ENCODE measurements around the gene PRCD.

The PRCD gene

DNA sequence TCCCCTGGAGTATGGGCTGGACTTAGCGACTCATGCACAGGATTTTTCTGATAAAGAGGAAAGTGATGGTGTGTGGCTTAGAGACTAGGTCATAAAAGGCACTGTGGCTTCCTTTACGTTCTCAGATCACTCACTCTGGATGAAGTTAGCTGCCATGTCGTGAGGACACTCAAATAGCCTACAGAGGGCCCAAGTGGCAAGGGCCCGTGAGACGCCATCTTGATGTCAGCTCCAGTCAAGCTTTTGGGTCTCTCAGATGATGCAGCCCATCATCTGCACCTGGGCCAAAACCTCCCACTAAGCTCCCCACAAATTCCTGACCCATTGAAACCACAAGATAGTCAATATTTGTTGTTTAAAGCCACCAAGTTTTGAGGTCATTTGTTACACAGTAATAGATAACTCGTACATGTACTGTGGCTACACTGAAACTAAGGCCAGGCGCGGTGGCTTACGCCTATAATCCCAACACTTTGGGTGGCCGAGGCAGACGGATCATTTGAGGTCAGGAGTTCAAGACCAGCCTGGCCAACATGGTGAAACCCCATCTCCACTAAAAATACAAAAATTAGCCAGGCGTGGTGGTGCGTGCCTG lies 31.1 kb downstream of the PRCD start:
- no peak for DNase-seq (ENCODE audit: low spot score)

DNA sequence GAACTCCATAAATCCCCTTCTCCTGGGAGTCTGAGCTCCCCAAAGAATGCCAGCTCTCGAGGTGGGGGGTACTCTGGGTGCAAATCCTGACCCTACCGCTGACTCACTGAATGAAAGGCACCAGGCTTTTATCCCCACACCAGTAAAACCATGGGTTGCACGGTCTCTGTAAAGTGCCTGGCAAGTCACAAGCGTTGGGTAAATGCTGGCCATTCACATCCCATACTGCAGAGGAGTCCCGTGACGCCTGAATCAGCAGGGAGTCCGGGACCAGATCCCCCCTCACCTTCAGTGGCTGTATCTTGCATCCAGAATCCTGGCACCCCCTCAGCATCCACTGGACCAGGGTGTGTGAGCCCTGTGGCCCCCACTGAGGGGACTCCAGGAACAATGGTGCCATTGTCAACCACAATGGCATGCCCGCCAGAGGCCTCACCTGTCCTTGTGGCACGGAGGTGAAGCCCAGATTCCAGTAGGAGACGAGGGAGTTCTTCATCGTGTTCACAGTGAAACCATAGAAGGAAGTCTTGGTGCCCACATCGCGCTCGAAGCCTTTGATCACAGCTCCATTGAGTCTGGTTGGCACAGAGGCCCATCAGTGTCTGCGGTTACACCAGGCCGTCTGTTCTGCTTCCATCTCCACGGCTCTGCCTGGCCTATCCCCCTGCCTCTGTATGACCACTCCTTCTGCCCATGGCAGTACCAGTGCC lies 32.5 kb downstream of the PRCD start:
- no peak for DNase-seq (ENCODE audit: low spot score)

DNA sequence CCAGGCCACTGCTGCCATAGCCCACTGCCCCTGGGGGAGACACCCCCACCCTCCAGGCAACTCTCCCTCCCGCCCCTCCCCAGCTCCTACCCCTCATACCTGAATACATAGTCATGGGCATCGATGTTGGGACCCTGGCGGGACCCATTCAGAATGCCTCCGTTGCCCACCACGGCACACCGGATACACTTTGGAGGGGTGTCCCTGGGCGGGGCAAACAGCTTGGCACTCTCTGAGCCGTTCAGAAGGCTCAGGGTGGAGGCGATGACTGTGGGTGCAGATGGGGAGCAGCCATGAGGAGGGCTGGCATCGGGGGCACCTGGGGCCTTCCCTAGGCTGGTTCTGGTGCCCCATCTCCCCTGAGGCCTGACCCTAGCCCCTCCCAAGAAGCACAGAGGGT lies 33.3 kb downstream of the PRCD start:
- DNase-seq (ENCODE audit: low spot score), result no peak

DNA sequence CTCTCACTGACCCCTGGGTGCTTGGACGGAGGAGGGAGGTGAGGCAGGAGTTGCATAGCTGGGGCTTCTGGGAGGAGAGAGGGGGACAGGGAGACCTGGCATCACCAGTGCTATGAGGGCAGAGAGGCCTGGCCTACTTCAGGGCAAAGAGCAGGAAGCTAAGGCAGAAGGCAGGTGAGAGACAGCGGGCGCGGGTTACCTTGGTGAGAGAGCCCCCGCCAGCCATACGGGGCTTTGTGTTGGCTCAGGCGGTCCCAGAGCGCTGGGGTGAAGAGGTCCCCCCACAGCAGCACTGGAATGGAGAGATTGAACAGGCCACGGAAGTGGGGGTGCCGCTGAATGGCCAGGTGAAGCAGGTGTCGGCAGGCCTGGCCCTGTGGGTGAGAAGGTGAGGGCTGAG lies 34.3 kb downstream of the PRCD start:
- no peak for DNase-seq (ENCODE audit: low spot score)

DNA sequence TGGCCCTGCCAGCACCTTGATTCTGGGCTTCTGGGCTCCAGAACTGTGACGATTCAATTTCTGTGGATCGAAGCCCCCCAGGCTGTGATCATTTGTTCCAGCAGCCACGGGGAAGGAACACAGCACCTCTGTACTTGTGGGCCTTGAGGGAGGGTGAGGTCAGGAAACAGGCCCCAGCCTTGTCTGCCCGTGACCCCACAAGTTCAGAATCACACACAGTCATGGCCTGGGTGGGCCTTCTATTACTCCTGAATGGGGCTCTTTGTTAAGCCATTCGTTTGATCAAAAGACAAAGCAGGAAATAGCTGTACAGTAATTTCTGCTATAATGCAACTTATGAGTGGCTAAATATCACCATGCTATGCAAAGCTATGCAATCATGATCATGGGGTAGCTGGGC lies 35.7 kb downstream of the PRCD start:
- no peak for DNase-seq (ENCODE audit: low spot score)

DNA sequence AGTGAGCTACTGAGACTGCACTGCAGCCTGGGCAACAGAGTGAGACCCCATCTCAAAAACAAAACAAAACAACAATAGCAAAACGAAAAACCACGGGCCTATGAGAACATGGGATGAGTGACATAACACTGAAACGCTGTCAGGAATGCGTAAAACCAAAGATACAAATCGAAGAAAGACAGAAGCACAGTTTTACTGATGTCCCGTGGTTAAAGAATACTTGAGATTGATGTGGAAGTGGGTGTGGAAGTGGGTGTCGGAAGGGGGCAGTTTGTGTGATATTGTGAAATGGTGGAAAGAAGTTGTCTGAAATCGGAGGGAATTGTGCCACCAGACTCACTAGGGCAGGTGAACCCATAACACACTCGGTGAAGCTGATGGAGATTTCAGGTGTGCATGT lies 36.3 kb downstream of the PRCD start:
- DNase-seq (ENCODE audit: low spot score), result no peak

DNA sequence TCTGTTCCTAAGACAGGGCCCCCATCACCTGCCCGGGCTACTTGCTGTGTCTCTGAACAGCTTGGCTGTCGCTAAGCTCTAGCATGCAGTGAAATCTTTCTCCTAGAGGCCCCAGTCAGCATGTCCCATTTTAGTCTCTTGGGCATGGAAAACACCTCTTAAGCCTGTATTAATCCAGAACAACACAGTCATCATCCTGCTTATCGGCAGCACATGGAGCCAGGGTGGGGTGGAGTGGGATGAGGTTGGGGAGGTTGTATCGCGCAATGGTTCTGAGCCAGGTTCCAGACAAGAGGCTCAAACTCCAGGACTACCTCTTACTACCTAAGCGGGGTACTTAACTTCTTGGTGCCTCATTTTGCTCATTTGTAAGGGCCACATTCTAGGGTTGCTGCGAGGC lies 38.0 kb downstream of the PRCD start:
- no peak for DNase-seq (ENCODE audit: low spot score)

DNA sequence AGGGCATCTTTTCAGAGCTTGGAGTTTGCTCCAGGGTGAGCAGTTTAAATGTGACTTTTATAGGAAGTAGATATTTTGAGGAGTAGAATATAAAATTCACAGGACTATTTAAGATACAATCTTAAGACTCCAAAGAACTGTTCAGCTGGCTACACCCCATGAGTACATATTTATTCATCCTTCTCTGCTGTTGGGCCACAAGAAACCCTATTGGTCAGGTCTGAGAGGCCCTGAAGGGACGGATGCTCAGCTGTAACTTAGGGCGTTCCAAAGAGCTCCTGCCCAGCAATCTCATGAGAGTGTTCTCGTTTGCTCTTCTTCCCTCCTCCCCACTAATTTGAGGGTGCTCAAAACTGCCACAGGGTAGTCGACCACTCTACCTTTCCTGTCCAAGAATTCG lies 38.5 kb downstream of the PRCD start:
- DNase-seq (ENCODE audit: low spot score), result no peak

DNA sequence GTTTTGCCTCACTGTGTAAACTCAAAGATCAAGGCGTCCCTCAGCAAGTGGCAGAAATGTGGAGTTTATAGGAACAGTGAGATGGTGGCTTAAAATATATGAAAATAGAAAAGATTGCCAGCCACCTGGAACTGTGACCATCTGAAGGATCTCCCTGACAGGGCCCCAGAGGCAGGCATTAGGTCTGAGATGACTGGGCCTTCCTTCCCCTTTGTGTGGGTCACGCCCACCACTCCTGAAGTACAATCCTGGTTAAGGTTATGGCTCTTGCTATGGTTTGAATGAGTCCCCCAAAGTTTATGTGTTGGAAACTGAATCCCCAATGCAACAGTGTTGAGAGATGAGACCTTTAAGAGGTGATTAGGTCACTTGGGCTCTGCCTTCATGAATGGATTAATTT lies 39.4 kb downstream of the PRCD start:
- no peak for DNase-seq (ENCODE audit: low spot score)

DNA sequence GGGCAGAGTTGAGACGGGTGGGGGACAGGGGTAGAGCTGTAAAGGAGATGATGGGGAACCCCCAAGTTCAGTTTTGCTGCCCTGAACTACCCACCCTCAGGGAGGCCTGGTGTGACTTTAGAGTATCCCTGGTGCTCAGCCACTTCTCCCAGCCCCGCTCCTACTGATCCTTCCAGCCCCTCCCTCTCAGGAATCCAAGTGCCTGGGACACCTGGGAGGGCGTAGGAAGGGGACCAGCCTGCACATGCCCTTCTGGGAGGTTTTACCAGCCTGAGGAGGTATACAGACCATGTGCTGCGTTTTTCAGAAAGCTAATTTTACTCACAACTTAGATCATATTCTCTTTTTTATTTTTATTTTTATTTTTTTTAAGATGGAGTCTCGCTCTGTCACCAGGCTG lies 41.7 kb downstream of the PRCD start:
- no peak for DNase-seq (ENCODE audit: low spot score)

DNA sequence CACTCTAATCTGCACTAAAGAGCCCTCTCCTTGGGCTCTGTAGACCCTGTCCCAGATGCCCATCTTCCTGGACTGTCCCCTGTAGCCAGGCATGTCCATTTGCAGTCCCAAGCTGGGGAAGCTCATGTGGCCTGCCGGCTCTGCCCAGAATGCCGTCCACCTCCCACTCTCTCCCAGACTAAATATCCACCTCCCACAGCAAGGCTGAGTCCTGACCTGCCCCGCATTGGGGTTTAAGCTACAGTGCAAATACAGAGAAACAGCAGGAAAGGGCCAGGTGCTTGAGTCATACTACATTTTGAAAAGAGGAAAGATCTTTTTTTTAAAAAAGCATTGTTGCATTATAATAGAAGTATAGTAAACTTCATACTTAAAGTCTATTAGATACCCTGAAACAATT lies 42.8 kb downstream of the PRCD start:
- no peak for DNase-seq (ENCODE audit: low spot score)

DNA sequence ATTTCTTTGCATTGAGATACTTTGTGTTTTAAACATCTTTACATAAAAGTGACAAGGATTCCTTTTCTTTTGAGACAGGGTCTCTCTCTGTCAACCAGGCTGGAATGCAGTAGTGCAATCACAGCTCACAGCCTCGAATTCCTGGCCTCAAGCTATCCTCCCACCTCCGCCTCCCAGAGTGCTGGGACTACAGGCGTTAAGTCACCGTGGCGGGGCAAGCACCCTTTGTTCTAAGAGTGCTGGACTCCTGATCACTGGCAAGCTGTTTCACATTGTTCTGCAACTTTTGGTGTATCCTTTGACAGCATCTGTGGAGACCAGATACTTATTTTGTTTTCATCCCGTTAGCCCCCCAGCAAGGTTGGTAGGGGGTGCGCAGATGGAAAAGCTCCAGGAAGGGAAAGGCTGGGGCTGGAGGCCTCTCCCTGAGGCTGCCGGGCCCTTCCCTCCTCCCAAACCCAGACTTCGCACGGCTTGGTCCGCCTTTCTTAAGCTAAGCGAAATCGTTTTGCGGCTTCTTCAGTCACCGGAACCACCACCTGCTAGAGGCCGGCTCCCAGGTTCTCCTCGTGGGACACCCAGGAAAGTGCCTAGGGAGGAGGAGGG lies 44.7 kb downstream of the PRCD start:
- DNase-seq (ENCODE audit: low spot score), result peak; percentile 35

DNA sequence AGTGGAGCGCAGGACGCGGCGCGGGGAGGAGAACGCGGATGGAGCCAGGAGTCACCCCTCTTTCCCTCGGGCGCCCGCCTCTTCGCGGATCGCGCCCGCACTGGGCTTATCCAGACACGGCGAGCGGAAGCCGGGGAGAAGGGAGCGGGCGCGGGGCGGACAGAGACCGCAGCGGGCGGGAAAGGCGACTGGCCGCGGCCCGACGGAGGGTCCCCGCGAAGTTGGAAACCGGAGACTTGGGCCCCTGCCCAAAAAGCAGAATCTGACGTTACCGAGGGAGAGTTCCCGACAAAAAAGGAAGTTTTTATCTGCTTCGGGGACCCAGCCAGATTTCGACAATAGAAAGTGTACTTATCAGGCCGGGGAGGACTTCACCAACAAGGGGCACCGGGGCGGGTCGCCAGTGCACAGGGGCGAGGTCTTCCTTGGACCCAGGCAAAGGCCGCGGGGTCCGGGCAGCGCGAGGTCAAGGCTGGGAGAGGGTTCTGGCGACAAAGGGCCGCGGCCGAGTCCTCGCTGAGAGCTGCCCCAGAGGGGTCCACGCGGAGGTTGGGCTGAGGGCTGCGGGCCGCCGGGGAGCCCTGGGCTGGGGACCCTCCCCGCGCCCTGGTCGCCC lies 45.3 kb downstream of the PRCD start:
- DNase-seq (ENCODE audit: low spot score), result no peak

DNA sequence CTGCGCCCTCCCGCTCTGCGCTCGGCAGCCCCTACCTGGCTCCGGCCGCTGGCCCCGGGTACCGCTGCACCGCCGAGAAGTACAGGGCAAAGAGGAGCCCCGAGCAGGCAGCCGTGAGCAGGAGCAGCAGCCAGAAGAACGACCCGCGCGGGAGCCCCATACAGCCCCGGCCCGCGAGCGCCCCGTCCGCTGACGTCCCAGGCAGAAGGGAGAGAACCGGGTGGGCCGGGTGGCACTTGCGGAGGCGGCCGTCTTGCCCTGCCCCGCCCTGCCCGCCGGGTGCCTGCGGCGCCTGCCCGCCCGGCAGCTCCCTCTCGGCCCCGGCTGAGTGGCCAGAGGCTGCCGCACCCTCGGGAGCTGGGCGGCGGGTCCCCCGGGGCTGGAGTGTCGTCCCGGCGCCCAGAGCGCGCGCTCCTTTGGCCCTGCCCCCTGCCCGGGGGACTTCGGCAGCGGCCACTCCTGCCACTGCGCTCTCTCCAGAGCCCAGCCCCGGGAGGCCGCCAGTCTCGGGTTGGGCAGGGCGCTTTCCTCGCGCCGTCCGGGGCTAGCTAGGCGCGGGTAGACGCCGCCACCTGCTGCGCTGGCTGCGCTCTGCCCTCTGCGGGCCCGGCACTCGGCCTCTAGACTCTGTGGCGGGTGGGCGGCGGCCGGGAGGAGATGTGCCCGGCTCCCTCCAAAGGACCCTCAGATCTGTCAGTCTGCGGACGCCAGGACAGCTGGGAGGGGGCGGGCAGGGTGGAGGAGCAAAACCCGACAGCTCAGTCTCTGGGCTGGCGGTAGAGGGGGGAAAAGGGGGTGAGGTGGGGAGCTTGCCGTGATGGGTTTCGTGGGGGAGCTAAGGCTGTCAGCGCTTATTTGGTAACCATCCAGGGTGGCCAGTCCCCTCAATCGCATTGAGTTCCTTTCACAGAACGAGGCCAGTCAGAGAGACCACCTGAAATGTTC lies 46.1 kb downstream of the PRCD start, which contains the start of gene ST6GALNAC2:
TSS of gene ST6GALNAC2 (minus strand) at position 212 of the 945 bp plus-strand sequence. CDS start at position 160, 52 bp downstream.
- peak; percentile 70 for DNase-seq (ENCODE audit: low spot score)

DNA sequence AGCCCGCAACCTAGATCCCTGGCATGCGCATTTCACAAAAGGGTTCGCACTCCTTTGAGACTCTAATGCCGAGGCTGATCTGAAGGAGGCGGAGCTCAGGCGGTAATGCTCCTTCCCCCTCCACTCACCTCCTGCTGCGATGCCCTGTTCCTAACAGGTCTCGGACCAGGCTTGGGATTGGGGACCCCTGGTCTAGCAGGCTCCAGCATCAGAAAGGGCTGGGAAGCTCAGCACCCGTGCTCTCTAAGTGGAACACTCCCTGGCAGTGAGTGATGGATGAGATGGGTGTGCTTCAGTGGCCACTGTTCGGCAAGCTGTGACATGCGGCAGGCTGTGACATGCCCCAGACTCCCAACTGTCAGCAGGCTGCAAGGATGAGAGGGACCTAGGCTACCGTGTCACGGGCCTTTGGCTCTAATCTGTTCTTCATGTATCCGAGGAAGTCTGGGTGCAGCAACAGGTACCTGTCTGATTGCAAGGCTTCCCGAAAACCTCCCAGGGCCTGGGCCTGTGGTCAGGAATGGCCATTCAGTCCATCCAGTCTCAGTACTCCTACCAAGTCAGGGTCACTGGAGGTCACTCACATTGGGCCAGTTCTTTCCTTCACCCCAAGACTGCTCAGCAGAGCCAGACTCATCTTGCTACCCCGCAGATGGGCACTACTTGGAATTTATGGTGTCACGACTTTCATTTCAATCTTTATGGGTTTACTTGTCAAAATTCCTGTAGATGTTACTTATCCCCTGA lies 47.1 kb downstream of the PRCD start:
- DNase-seq (ENCODE audit: low spot score), result no peak

DNA sequence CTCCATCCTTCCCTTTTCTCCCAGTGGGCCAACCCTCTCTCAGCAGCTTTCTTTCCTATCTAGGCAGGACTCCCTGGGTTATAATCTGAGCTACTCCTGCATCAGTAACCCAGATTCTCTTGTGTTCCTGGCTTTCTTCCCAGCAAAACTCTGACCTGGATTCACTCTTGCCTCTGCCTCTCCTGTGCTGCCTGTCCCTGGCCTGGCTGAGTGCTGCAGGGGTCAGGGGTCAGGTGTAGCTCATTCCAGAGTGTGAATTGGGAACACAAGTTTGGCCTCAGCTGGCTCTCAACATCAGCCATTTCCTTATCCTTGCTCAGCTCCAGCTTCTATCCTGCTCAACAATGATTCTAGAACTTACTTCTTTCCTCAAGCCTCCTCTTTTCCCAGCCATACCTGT lies 48.3 kb downstream of the PRCD start:
- DNase-seq (ENCODE audit: low spot score), result no peak

DNA sequence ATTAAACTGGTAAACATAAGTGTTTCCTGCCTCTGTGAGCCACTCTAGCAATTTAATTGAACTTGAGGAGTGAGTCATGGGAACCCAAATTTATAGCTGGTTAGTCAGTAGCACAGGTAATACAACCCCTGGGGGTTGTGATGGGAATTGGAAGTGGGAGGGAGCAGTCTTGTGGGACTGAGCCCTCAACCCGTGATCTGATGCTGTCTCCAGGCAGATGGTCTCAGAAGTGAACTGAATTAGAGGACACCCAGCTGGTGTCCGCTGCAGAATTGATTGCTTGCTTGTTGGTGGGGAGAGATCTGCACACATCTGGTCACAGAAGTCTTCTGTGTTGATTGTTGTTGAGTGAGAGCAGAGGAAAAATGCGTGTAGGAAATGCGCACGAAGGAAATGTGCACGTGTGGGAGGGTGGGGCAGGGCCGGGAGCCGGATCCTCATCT lies 53.6 kb downstream of the PRCD start:
- peak; percentile 71 for DNase-seq (ENCODE audit: low spot score)

DNA sequence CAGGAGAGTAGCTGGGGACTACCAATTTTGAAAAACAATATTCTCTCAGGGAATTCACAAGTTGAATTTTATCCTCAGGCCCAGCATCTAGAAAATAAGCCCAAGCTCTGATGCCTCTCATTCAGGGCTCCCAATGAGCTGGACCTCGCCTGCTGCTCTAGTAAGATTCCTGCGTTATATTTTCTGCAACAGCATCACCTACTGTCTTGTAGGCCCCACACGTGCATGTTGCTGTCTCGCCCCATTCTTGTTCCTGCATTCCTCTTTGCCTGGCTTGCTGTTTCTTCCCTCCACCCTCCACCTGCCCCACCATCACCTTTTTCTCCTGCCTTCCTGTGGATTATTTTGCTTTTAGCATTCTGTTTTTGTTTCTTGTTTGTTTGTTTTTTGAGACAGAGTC lies 54.1 kb downstream of the PRCD start:
- no peak for DNase-seq (ENCODE audit: low spot score)

DNA sequence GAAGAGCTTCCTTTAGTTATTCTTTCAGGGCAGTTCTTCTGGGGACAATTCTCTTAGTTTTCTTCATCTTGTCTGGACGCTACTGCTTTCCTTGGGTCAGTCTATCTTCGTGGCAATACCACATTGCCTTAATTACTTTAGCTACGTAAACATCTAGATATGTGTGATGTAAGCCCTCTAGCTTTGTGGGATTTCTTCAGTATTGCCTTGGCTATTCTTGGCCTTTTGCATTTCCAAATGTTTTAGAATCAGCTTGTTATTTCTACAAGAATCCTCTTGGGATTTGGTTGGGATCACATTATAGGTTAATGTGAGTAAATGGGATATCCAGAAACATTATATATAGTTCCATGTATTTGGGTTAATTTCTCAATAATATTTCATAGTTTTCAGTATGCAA lies 54.8 kb downstream of the PRCD start:
- no peak for DNase-seq (ENCODE audit: low spot score)
